OCI-LY3 (cell line): ENCODE measurements around the gene ZNF335.
"Not testable (repeated sequence)": the region's sequence is repeated elsewhere in the genome, so short reads cannot be mapped to it uniquely, and the experiment has no call there.

Experiments
- H2AFZ ChIP-seq: fragments of 200-600, 300-600 bp; shearing (Covaris generic); 2 replicates; pipeline ENCODE4 v1.6.0; 2014; ENCODE audit warnings: antibody characterized with exemption, low read depth, low read length
- H3K27ac ChIP-seq: fragments of 200-600, 300-600 bp; sonication (generic); 2 replicates; pipeline ENCODE4 v1.5.1; 2014; ENCODE audit warnings: mild to moderate bottlenecking, low read length, moderate library complexity, mixed read lengths
- H3K27me3 ChIP-seq: fragments of 200-600, 300-600 bp; sonication (generic); 2 replicates; pipeline ENCODE4 v1.6.1; 2014; ENCODE audit warnings: low read depth, low read length, mixed read lengths
- H3K36me3 ChIP-seq: fragments of 200-600, 300-600 bp; sonication (generic); replicated peaks from 2 replicates; pipeline ENCODE3; 2014; ENCODE audit warnings: low read depth, low read length, mixed read lengths
- H3K4me1 ChIP-seq: fragments of 300-600, 200-600 bp; sonication (generic); 2 replicates; pipeline ENCODE4 v1.6.1; 2014; ENCODE audit warnings: low read length, mixed read lengths
- H3K4me2 ChIP-seq: fragments of 200-600, 300-600 bp; sonication (generic); 2 replicates; pipeline ENCODE4 v1.6.1; 2014; ENCODE audit warnings: low read length, mixed read lengths
- H3K4me3 ChIP-seq: fragments of 300-600, 200-600 bp; sonication (generic); 2 replicates; pipeline ENCODE4 v1.5.1; 2014; ENCODE audit warnings: antibody characterized with exemption, mild to moderate bottlenecking, low read length, moderate library complexity
- H3K79me2 ChIP-seq: fragments of 300-600, 200-600 bp; shearing (Covaris generic); 2 replicates; pipeline ENCODE4 v1.6.1; 2014; ENCODE audit warnings: mild to moderate bottlenecking, low read length, mixed read lengths
- H3K9ac ChIP-seq: fragments of 300-600, 200-600 bp; shearing (Covaris generic); 2 replicates; pipeline ENCODE4 v1.6.0; 2014; ENCODE audit warnings: mild to moderate bottlenecking, low read length, moderate library complexity
- H3K9me3 ChIP-seq: fragments of 200-600, 300-600 bp; shearing (Covaris generic); 2 replicates; pipeline ENCODE4 v1.6.1; 2014; ENCODE audit warnings: low read length, mixed read lengths; ENCODE audit not compliant: insufficient read depth
- H4K20me1 ChIP-seq: fragments of 200-600, 300-600 bp; sonication (generic); 2 replicates; pipeline ENCODE4 v1.6.1; 2016; ENCODE audit warnings: low read length, mixed read lengths; ENCODE audit not compliant: insufficient read depth
- CTCF ChIP-seq: fragments of 200-600, 300-600 bp; sonication (generic); IDR thresholded peaks from 2 replicates; pipeline ENCODE4 v1.5.1; 2014; ENCODE audit warnings: antibody characterized with exemption, low read length, low read depth
- EZH2phosphoT487 ChIP-seq: fragments of 200-600 bp; shearing (Covaris generic); IDR thresholded peaks from 2 replicates; pipeline ENCODE4 v1.6.1; 2018; ENCODE audit warnings: antibody characterized with exemption, mixed run types, low read depth

Gene ZNF335

GRCh38 chr20:45993197-45993951 is 21.4 kb upstream of the ZNF335 start:
- Histone ChIP-seq H2AFZ (no peak overlapping the region), H3K27me3 (peaks cover 57% of the 10 kb centered on the region), H3K4me2 (no peak overlapping the region), H4K20me1 (0 out of 2 replicates have a peak, but pooled peaks cover 4% of the 10 kb centered on the region), H3K4me3 (no peak overlapping the region), H3K9ac (no peak overlapping the region), H3K36me3 (no peaks in the 10 kb centered on the region), H3K79me2 (no peaks in the 10 kb centered on the region), H3K9me3 (no peaks in the 10 kb centered on the region), H3K4me1 (peaks cover 13% of the 10 kb centered on the region), H3K27ac (no peak overlapping the region)
- TF ChIP-seq EZH2phosphoT487 (no peak), CTCF (no peak)

- peaks cover 45% of the 10 kb centered on the region for H3K27me3 ChIP-seq
- no peaks in the 10 kb centered on the region for H3K9me3 ChIP-seq
- no peak overlapping the region for H2AFZ ChIP-seq
- no peak overlapping the region for H3K27ac ChIP-seq
- H3K4me2 ChIP-seq, result no peak overlapping the region
- H3K9ac ChIP-seq, result no peak overlapping the region
- H3K36me3 ChIP-seq, result no peaks in the 10 kb centered on the region
- H3K4me1 ChIP-seq, result peaks cover 8% of the 10 kb centered on the region; the same call in 1 of the 2 replicates
- H4K20me1 ChIP-seq, result no peaks in the 10 kb centered on the region
- no peaks in the 10 kb centered on the region for H3K79me2 ChIP-seq
- H3K4me3 ChIP-seq, result no peak overlapping the region
- TF ChIP-seq CTCF (no peak), EZH2phosphoT487 (no peak)
Measured at GRCh38 chr20:45991616-45992015, 19.6 kb upstream of the ZNF335 start.

- not testable (repeated sequence) for H4K20me1 ChIP-seq, H3K9me3 ChIP-seq, H3K27ac ChIP-seq, H3K36me3 ChIP-seq, H3K4me3 ChIP-seq, H2AFZ ChIP-seq, H3K4me1 ChIP-seq, H3K4me2 ChIP-seq, H3K79me2 ChIP-seq, H3K9ac ChIP-seq
- peaks cover 40% of the 10 kb centered on the region for H3K27me3 ChIP-seq
Measured at GRCh38 chr20:45988830-45989229, 16.8 kb upstream of the ZNF335 start.

GRCh38 chr20:45987108-45987780 is 15.2 kb upstream of the ZNF335 start:
- H3K9me3 ChIP-seq, result no peaks in the 10 kb centered on the region
- H3K27ac ChIP-seq, result no peak overlapping the region
- TF ChIP-seq EZH2phosphoT487 (no peak), CTCF (peak; percentile 99)
- peak overlapping the region; percentile 26 for H3K4me2 ChIP-seq
- H3K27me3 ChIP-seq, result peaks cover 36% of the 10 kb centered on the region
- H3K4me3 ChIP-seq, result no peak overlapping the region
- H3K36me3 ChIP-seq, result no peaks in the 10 kb centered on the region
- H2AFZ ChIP-seq, result no peak overlapping the region
- no peak overlapping the region for H3K9ac ChIP-seq
- no peaks in the 10 kb centered on the region for H3K4me1 ChIP-seq
- no peaks in the 10 kb centered on the region for H4K20me1 ChIP-seq
- H3K79me2 ChIP-seq, result no peaks in the 10 kb centered on the region
